ENCODE measurements around the gene PDE7B.
"Not testable (repeated sequence)": the region's sequence is repeated elsewhere in the genome, so short reads cannot be mapped to it uniquely, and the experiment has no call there.

PDE7B gene

GRCh38 chr6:136186363-136186762 lies 334.9 kb downstream of the PDE7B start:
- no peak for DNase-seq (ENCODE audit: low read depth in 2 of 2)

GRCh38 chr6:136188486-136188885 lies 337.0 kb downstream of the PDE7B start:
- no peak for DNase-seq (ENCODE audit: low read depth in 2 of 2)

DNA sequence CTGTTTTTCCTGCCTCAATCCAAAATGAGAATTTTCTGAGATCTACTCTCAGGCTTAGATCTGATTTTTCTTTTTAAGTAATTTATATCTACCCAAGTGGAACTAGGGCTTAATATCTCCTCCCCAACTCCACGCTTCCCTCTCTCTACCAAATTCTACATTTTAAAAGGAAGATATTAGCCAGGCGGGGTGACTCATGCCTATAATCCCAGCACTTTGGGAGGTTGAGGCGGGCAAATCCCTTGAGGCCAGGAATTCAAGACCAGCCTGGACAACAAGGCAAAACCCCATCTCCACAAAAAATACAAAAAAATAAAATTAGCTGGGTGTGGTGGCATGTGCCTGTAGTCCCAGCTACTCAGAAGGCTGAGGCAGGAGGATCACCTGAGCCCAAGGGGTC lies 337.6 kb downstream of the PDE7B start:
- no peak for DNase-seq (ENCODE audit: low read depth in 2 of 2)

DNA sequence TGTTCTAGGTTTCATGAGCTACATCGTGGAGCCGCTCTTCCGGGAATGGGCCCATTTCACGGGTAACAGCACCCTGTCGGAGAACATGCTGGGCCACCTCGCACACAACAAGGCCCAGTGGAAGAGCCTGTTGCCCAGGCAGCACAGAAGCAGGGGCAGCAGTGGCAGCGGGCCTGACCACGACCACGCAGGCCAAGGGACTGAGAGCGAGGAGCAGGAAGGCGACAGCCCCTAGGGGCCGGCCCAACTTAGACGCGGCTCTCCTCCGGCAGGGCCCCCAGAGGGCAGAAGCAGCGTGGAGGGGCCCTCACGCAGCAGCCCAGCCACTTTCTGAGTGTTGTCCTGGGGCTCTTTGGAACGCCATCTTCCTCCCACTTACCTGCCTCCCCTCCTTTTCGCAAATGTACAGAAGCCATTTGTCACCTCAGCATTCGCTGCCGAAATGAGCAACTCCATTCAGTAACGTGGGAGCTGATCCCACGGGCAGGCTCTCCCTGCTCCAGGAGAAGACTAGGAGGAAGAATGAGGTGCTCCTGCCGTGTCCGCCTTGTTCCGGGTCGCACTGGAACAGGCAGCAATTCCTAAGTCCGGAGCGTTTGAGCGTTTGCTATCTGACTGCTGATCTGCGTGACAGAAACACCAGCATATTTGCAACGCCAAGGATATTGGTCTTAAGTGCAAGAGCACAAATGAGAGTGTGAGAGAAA lies 340.3 kb downstream of the PDE7B start:
- no peak for DNase-seq (ENCODE audit: low read depth in 2 of 2)

- DNase-seq (ENCODE audit: low read depth in 2 of 2) = no peak
These were observed 341.4 kb downstream of the PDE7B start for GRCh38 chr6:136192902-136193301.

- no peak for DNase-seq (ENCODE audit: low read depth in 2 of 2)
These were observed 350.2 kb downstream of the PDE7B start for GRCh38 chr6:136201732-136202131.

- no peak for DNase-seq (ENCODE audit: low read depth in 2 of 2)
These were observed 357.3 kb downstream of the PDE7B start for GRCh38 chr6:136208783-136209182.

GRCh38 chr6:136209496-136209895 lies 358.0 kb downstream of the PDE7B start:
- no peak for DNase-seq (ENCODE audit: low read depth in 2 of 2)

DNA sequence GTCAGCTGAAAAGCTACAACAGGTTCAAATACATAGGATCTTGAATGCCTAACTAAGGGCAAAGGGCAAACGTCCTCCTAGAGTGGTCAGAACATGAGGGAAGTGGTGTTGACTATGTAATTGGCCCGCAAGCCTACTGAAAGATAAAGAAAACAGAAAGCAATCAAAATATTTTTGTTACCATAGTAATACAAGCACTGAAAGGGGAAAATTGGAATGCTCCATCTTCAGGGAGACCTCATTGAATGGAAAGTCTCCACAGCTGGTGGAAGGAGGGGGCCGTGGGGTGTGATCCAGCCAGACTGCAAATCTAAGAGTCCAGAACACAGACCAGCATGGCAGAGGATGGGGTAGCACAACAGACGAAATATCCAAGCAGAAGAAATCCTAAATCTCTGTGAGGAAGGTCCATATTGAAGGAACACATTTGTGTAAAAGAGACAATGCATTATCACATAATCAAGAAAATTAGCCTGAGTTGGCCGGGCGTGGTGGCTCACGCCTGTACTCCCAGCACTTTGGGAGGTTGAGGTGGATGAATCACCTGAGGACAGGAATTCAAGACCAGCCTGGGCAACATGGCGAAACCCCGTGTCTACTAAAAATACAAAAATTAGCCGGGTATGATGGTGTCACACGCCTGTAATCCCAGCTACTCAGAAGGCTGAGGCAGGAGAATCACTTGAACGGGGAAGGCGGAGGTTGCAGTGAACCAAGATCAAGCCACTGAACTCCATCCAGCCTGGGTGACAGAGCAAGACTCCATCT lies 359.1 kb downstream of the PDE7B start:
- no peak for DNase-seq (ENCODE audit: low read depth in 2 of 2)

- DNase-seq (ENCODE audit: low read depth in 2 of 2) = no peak
These were observed 361.1 kb downstream of the PDE7B start for GRCh38 chr6:136212608-136213007.

- DNase-seq (ENCODE audit: low read depth in 2 of 2) = no peak
These were observed 361.6 kb downstream of the PDE7B start for GRCh38 chr6:136213012-136213539.

- no peak for DNase-seq (ENCODE audit: low read depth in 2 of 2)
These were observed 362.4 kb downstream of the PDE7B start for GRCh38 chr6:136213853-136214252.

GRCh38 chr6:136216503-136217401 lies 365.3 kb downstream of the PDE7B start:
- no peak for DNase-seq (ENCODE audit: low read depth in 2 of 2)

DNA sequence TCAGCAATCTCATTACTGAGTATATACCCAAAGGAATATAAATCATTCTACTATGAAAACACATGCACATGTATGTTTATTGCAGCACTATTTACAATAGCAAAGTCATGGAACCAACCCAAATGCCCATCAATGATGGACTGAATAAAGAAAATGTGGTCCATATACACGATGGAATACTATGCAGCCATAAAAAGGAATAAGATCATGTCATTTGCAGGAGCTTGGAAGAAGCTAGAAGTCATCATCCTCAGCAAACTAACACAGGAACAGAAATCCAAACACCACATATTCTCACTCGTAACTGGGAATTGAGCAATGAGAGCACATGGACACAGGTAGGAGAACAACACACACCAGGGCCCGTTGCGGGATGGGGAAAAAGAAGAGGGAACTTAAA lies 373.5 kb downstream of the PDE7B start:
- DNase-seq (ENCODE audit: low read depth in 2 of 2) = not testable (repeated sequence)

GRCh38 chr6:136225496-136225895 lies 374.0 kb downstream of the PDE7B start:
- no peak for DNase-seq (ENCODE audit: low read depth in 2 of 2)

DNA sequence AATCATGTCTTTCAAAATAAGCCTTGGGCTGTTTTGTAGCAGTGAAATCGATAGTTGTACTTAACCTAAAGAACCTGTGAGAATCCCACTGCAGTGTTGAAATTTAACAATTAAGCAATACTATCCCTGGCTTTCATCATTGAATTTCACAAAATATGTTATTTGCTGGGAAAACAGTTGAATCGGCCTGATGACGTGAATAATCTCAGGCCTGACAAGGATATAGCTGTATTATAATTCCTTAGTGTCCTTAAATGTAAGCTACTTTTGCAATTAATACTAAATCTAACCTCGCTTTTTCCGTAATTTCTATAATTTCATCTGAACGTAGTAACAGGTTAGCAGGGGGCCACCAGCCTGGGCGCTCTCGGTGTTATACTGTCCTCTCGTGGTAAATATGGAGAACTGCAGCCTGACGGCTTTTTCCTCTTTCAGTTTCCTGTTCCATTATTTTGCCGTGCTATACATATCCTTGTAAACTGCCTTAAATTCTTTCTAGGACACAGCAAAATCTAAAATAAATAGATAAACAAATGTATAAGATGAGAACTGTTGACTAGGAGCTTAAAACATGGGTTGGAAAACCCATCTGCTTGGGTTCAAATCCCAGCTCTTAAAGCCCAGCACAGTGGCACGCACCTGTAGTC lies 374.6 kb downstream of the PDE7B start:
- DNase-seq (ENCODE audit: low read depth in 2 of 2) = peak; percentile 13 to 21

GRCh38 chr6:136226674-136227377 lies 375.3 kb downstream of the PDE7B start:
- no peak for DNase-seq (ENCODE audit: low read depth in 2 of 2)

DNA sequence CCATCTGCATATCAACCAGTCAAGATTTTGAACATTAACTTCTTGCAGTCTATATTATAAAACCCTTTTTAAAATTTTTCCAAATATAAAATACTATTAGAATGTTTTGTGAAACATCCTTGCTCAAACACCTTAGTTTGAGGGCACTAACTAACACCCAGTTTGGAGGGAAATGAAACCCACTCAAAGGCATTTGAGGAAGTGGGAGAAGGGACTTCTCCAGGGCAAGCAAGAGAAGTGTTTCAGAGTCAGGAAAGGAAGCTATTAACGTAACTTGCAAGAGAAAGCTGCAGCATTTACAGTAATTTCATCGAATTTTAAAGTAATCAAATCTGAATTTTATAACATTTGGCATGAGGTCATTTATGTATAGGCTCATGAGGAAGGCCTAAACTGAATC lies 377.3 kb downstream of the PDE7B start:
- no peak for DNase-seq (ENCODE audit: low read depth in 2 of 2)

- DNase-seq (ENCODE audit: low read depth in 2 of 2) = no peak
These were observed 378.8 kb downstream of the PDE7B start for GRCh38 chr6:136230219-136230853.

DNA sequence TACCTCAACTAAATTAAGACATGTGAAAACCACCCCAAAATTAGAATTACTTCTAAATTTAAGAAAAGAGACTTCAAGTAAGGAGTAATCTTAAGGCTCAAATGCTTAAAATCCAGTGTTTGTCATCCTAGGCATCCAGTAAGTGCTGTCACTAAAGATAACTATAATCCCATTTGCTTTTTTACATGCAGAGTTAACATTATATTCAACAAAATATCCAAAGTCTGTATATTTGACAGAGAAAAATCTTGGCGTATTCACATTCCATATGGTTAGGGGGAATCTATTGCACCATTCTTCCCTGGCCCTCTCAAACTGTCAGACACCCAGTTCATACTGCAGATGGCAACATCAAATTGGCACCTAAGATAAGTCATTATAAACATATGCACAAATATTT lies 381.2 kb downstream of the PDE7B start:
- no peak for DNase-seq (ENCODE audit: low read depth in 2 of 2)

DNA sequence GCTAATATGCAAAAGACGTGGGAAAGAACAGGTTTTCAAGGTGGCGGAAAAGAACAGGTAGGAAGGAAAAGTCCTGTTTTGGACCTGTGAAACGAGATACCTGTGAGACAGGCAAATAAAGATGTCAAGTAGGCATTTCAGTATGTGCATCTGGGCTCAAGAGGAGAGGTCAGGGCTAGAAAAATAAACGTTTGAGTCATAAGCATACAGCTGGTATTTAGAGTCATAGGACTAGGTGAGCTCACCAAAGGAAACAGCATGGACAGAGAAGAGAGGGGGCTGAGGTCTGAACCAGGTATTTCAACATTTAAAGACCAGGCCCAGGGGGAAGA lies 383.7 kb downstream of the PDE7B start:
- DNase-seq (ENCODE audit: low read depth in 2 of 2) = no peak

Measured in stimulated activated CD4-positive, alpha-beta T cell treated with anti-CD3 and anti-CD28 coated beads, Interleukin-1b, Interleukin-23, amount 100 ng/mL, for 1 hour (primary cell).